ENCODE results near the gene INSRR.

GRCh38 chr1:156839426-156840109 lies 19.3 kb downstream of the INSRR start:
- TF ChIP-seq CTCF (IDR thresholded peaks at IDR 0.05), result no peak
- TF ChIP-seq POLR2A (IDR thresholded peaks at IDR 0.05), result no peak
